Spinal cord (tissue), 10 donors: Measurements from ENCODE around the gene SRP14. TPM values are rescaled to one million over a fixed set of nuclear protein-coding genes. Genes with fewer than 3 reads are reported as not detected.

Source experiments
- DNase-seq, 6 donors: peaks; one replicate each; pipeline versions ENCODE4 v3.0.0 to v3.0.0-alpha.2; 2013 to 2015; ENCODE audit warnings: low spot score in 6 of 6, low read depth in 4 of 6
- H3K27ac ChIP-seq: one replicate; pipeline ENCODE4 v1.5.1; 2013; ENCODE audit warnings: low read depth, low read length, control low read depth
- H3K27me3 ChIP-seq: one replicate; pipeline ENCODE4 v1.6.1; 2013; ENCODE audit warnings: low read length; ENCODE audit not compliant: control insufficient read depth, insufficient read depth
- H3K36me3 ChIP-seq: one replicate; pipeline ENCODE4 v1.6.1; 2013; ENCODE audit warnings: low read length; ENCODE audit not compliant: control insufficient read depth, insufficient read depth
- H3K4me1 ChIP-seq: one replicate; pipeline ENCODE4 v1.6.1; 2013; ENCODE audit warnings: low read length; ENCODE audit not compliant: control insufficient read depth, insufficient read depth
- H3K4me3 ChIP-seq: one replicate; pipeline ENCODE4 v1.5.1; 2013; ENCODE audit warnings: low read depth, low read length, control low read depth
- H3K9me3 ChIP-seq: one replicate; pipeline ENCODE4 v1.6.1; 2013; ENCODE audit warnings: low read length; ENCODE audit not compliant: control insufficient read depth, insufficient read depth
- whole genome bisulfite sequencing: methylation state at CpG from one replicate; pipeline ENCODE4 v1.1.5; 2013; ENCODE audit warnings: missing lambda C conversion rate; ENCODE audit not compliant: insufficient coverage; 5-methylcytosine and 5-hydroxymethylcytosine counted together
- polyA plus RNA-seq, 2 donors: library from polyadenylated mRNA; unstranded; fragments of 120-200 nt; gene quantifications; one replicate each; pipeline ENCODE4 v1.2.1, GENCODE V29; 2013; ENCODE audit not compliant: insufficient read length in 2 of 2
- total RNA-seq, 2 donors: library from RNA; depleted of rRNA in 1 of 2; stranded (reverse); fragments of 120-200 nt in 1 of 2; fragments of >200 nt in 1 of 2; gene quantifications; one replicate each; pipeline versions ENCODE4 v1.2.3 to v1.2.4, GENCODE V29; 2013 to 2014
- donor health status: healthy.

SRP14 gene
- total and polyA plus RNA-seq, 4 donors, result 149 to 561 (median 424) TPM

DNA sequence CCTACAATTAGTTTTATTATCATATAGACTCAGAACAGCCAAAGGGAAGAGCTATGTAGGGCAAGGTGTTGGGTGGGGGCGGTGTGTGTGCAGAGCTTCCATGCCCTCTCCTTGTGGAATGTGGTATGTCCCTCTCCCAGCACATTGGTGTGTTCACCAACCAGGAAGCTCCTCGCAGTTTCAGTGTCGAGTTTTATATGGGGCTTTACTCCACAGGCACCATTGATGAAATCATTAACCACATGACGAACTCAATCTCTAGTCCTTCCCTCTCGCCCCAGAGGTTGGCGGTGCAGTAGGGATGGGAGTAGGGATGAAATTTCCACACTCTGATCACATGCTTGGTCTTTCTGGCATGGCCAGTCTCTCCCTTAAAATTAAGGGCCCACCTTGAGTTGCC lies 13.6 kb upstream of the SRP14 start:
- H3K9me3 ChIP-seq, result no peaks in the 10 kb centered on the region
- H3K4me1 ChIP-seq, result peaks cover 23% of the 10 kb centered on the region
- no peak for DNase-seq
- H3K36me3 ChIP-seq, result peaks cover 7% of the 10 kb centered on the region
- H3K27ac ChIP-seq, result no peak overlapping the region
- H3K27me3 ChIP-seq, result no peaks in the 10 kb centered on the region
- no peak overlapping the region for H3K4me3 ChIP-seq
- WGBS, result no CpG with 5 or more reads among the region's 6 CpGs

DNA sequence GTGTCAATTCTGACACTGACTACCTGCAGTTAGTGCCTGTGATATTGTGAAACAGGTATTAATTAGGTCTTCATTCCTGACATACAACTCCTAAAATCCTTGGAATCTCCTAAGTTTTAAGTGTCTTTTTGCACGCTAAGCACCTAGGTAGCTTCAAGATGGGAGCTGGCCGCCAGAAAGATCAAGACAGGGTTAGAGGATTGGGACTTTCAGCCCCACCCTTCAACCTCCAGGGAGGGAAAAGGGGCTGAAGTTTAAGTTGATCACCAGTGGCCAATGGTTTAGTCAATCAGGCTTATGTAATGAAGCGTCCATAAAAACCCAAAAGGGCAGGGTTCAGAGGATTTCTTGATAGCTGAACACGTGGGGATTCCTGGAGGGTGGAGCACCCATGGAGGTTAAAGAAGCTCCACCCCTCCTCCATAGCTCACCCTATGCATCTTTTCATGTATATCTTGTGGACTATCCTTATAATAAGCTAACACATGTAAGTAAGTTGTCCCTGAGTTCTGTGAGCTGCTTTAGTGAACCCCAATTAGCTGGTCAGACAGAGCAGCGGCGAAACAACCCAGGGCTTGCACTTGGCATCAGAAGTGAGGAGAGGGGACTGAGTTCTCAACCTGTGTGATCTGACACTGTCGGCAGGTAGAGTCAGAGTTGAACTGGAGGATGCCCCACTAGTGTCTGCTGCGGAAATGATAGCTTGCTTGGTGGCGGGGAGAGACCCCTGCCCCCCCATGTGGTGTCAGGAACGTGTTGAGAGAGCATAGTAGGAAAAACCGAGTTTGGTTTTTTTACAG lies 12.8 kb upstream of the SRP14 start:
- Histone ChIP-seq H3K36me3 (peaks cover 12% of the 10 kb centered on the region), H3K4me1 (peaks cover 29% of the 10 kb centered on the region), H3K4me3 (no peak overlapping the region), H3K9me3 (no peaks in the 10 kb centered on the region), H3K27ac (no peak overlapping the region), H3K27me3 (no peaks in the 10 kb centered on the region)
- no peak for DNase-seq
- WGBS, result 87% methylated on average over 7 of the region's 11 CpGs

DNA sequence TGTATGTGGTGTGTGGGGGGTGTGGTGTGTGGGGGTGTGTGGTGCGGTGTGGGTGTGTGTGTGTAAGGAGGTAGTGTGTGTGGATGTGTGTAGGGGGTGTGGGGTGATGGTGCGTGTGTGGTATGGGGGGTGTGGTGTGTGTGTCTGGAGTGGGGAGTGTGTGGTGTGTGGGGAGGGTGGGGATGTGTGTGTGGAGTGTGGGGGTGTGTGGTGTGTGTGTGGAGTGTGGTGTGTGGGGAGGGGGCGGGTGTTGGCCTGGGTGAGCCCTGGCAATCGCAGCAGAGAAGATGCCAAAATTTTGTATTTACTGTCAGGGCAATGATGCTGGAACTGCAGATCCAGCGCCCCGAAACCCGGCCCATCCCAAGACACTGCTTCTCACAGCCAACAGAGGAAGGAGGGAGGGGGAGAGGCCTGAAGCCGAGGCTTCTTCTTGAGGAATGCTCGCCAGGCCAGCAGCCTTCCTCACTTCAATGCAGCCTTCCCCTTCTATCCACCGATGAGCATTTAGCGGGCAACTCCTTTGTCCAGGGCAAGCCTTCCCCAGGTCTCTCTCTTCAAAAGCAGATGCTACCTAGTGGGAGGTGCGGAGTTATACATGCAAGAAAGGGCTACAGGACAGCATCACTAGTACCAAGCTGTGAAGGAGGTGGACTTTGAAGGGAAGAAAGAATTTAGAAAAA lies 11.9 kb upstream of the SRP14 start:
- H3K4me1 ChIP-seq, result peaks cover 29% of the 10 kb centered on the region
- DNase-seq, result peak in 2 of 6 donors; percentile 44 to 53
- H3K36me3 ChIP-seq, result peaks cover 12% of the 10 kb centered on the region
- H3K9me3 ChIP-seq, result no peaks in the 10 kb centered on the region
- no peak overlapping the region for H3K27ac ChIP-seq
- no peak overlapping the region for H3K4me3 ChIP-seq
- WGBS, result 47% methylated on average over 4 of the region's 12 CpGs
- H3K27me3 ChIP-seq, result no peaks in the 10 kb centered on the region

DNA sequence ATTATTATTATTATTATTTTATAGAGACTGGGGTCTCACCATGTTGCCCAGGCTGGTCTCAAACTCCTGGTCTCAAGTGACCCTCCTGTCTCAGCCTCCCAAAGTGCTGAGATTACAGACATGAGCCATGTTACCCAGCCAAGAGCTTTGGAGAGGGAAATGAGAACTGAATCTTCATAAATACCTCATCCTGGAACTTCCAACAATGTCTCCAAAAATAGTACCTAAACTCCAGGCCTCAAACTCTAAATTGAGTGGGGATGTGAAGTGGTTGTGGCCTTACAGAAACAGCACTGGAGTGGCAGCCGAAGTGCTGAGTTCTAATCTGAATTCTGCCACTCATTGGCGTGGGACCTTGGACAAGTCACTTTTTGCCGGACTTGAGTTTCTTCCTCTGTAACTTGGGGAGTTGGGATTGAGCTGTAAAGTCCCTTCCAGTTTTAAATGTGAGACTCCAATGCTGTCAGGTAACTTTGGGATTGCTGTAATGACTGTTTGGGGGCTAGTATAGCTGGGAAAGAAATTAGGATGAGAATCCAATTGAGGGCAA lies 10.0 kb upstream of the SRP14 start:
- Histone ChIP-seq H3K36me3 (peaks cover 8% of the 10 kb centered on the region), H3K9me3 (no peaks in the 10 kb centered on the region), H3K27me3 (no peaks in the 10 kb centered on the region), H3K27ac (no peak overlapping the region), H3K4me3 (no peak overlapping the region), H3K4me1 (peaks cover 27% of the 10 kb centered on the region)
- no peak for DNase-seq
- 97% methylated on average over 3 of the region's 3 CpGs for WGBS

DNA sequence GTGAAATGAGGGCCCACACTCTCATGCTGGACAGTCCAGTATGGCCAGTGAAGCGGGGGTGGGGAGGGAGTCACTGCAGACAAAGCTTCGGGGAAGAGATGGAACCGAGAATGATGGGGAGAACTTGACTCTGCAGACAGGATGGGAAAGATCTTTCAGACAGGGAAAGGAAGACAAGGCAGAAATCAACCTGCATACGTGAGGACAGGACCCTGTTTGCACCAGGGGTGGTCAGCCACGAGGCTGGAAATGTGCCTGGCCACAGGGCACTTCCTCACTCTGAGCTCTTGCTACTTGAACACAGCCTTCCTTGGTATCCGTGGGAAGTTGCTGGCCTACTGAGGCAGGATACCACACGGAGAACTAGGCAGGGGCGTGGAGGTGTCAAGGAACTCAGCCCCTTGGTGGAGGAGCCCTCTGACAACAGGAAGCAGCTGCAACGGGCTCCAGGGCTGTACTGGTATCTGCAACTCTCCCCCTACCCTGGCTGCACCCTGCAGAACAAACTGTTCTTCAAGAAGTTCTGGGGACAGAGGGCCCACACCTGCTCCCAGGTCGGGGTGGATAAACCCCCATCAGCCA lies 9.3 kb upstream of the SRP14 start:
- peaks cover 27% of the 10 kb centered on the region for H3K4me1 ChIP-seq
- 74% methylated on average over 9 of the region's 10 CpGs for WGBS
- DNase-seq, result no peak
- peaks cover 5% of the 10 kb centered on the region for H3K36me3 ChIP-seq
- no peaks in the 10 kb centered on the region for H3K27me3 ChIP-seq
- no peak overlapping the region for H3K4me3 ChIP-seq
- peak overlapping the region; percentile 13 for H3K27ac ChIP-seq
- H3K9me3 ChIP-seq, result no peaks in the 10 kb centered on the region

DNA sequence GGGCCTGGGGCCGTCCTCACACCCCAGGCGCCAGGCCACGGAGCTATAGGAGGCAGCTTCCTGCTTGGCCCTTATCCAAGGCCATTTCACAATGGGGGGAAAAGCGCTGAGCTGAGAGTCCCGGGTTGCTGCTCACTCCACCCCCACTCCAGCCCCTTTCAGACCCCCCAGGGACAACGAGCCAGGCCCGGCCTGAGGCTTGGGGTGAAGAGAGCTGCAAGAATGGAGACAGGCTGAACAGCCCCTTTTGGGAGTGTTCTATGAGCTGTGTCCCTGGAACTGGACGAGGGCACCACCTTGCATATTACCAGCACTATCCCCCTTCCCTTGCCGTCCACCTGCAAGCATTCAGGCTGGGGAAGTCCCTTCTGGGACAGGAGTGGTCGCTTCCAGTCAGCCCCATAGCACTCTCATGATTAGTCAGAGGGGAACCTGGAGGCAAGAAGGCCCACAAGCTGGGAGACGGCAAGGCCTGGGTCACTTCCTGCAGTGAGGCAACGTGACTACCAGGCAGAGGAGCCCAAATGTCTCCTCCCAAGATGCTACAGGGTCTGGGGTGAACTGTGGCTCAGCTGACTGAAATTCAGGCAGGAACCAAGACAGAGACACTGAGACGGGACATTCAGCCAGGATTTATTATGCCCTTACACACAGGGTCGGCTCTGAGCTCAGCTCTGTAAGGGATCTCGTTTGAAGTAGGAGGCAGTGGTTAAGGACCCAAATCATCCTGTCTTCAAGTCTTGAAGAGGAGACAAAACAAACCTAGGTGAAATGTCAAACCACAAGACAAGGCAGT lies 8.6 kb upstream of the SRP14 start:
- WGBS, result 42% methylated on average over 10 of the region's 15 CpGs
- no peak for DNase-seq
- H3K4me1 ChIP-seq, result peaks cover 27% of the 10 kb centered on the region
- H3K4me3 ChIP-seq, result no peak overlapping the region
- H3K27me3 ChIP-seq, result no peaks in the 10 kb centered on the region
- H3K36me3 ChIP-seq, result peaks cover 5% of the 10 kb centered on the region
- peak overlapping the region; percentile 34 for H3K27ac ChIP-seq
- H3K9me3 ChIP-seq, result no peaks in the 10 kb centered on the region

DNA sequence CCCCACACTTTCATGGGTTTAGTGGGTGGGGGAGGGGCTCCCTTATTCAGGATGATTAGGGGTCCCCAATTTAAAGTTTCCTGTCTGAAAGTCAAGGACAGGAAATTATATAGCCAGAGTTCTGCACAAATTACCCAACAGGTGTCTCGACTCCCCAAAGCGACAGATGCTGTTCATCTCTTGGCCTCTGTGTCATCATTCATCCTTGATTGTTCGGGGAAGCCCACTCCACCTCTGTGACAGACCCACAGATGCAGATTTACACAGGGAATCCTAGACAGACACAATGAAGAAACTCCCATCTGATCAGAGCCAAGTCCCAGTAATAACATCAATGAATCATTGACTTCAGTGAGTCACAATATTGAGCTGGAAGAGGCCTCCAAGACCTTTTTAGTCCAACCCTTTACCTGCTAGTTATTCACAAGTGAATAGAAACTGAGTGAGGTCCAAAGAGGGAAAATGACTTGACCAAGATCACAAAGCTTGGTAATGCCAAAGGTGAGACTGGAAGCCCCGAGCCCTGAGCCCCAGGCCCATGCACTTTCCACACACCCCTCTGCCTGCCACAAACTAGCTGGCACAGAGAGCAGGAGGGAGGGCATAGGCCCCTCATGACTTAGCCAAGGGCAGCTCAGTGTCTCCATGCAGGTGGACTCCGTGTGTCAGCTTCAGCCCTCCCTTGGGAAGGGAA lies 7.9 kb upstream of the SRP14 start:
- H3K36me3 ChIP-seq, result peaks cover 5% of the 10 kb centered on the region
- DNase-seq, result no peak
- no peaks in the 10 kb centered on the region for H3K9me3 ChIP-seq
- H3K4me3 ChIP-seq, result no peak overlapping the region
- WGBS, result 78% methylated on average over 5 of the region's 5 CpGs
- H3K4me1 ChIP-seq, result peaks cover 27% of the 10 kb centered on the region
- H3K27ac ChIP-seq, result peak overlapping the region; percentile 34
- no peaks in the 10 kb centered on the region for H3K27me3 ChIP-seq

DNA sequence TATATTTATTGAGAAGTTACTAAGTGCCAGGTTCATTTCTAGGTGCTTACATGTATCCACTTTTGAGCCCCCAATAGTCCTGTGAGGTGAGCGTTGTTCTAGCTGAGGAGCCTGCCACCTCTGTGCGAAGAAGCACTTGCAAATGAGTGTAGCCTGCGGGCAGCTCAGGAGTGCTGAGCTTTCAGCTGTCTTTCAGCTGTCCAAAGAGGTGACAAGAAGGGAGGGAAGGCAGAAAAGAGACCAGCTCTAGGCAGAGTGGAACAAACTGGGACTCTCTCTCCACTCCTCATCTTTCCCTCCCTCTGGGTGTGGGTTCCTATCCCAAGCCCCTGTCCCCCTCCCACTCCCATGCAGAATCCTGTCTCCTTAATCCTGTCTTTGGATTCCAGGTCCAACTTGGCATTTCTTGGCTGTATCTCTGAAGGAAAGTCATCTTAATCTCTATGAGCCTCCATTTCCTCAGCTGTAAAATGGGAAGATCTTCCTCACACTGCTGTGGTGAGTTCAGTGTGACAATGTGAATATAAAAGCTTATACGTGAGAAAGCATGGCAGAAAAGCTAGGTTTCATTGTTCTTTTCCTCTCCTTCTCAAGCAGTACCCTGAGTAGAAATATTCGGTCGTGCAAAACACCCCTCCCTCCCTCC lies 6.7 kb upstream of the SRP14 start:
- Histone ChIP-seq H3K27me3 (no peaks in the 10 kb centered on the region), H3K27ac (no peak overlapping the region), H3K4me1 (peaks cover 23% of the 10 kb centered on the region), H3K4me3 (no peak overlapping the region), H3K9me3 (no peaks in the 10 kb centered on the region), H3K36me3 (peaks cover 5% of the 10 kb centered on the region)
- 63% methylated on average over 3 of the region's 6 CpGs for WGBS
- DNase-seq, result no peak
